Measurements from ENCODE around the gene CCNL2. TPM values are rescaled to one million over a fixed set of nuclear protein-coding genes. Genes with fewer than 3 reads are reported as not detected.

Gene CCNL2
- total and polyA plus RNA-seq, 2 of the 13 experiments (the other 11 are each of a cell fraction or from before 2014, with no cell fraction given) = 105 to 340 TPM

GRCh38 chr1:1434824-1435105, 35.6 kb upstream of the CCNL2 start:
- POLR2A ChIA-PET = interaction anchor here (0.9 to 11.0 kb wide), 8 partner anchors 11 to 334 kb away, joined by 3 to 355 read pairs (median 16); partner anchors contain the start of genes ANKRD65, AURKAIP1, CCNL2 and MRPL20
- peak overlapping the region; percentile 85 for H3K9ac ChIP-seq (ENCODE audit: insufficient read depth, low read depth, low read length)
- H3K4me1 ChIP-seq (ENCODE audit: insufficient read depth, low read length) = peaks cover 57% of the 10 kb centered on the region

More at GRCh38 chr1:1434824-1435105, 35.6 kb upstream of the CCNL2 start:
- intact Hi-C loops (cut with micrococcal nuclease; ENCODE audit: unreplicated experiment) (no loop called here), in situ Hi-C loops (cut with HindIII; ENCODE audit: extremely low pct_ligation_motif_present, low pct_unique_long_range_greater_than_20kb) (loop anchor here (5.0 kb wide), 1 partner anchor 32 kb away; no protein-coding TSS in a partner anchor)
- no peak for FAIRE-seq
- no peaks in the 10 kb centered on the region for H3K27me3 ChIP-seq (ENCODE audit: control insufficient read depth in 1 of 2, insufficient read depth in 2 of 2, low read length in 2 of 2)
- CTCF ChIA-PET (ENCODE audit: low intra/inter-chr PET ratio, low total read pairs) = no interaction called here
- DNase-seq (ENCODE audit: low spot score) = no peak
- WGBS (ENCODE audit: low lambda C conversion rate) = 0% methylated on average over 2 of the region's 4 CpGs
- H3K27ac ChIP-seq (ENCODE audit: extremely low read length, insufficient read depth, low read length) = peak overlapping the region; percentile 94
- H3K9me3 ChIP-seq (ENCODE audit: low read length) = no peaks in the 10 kb centered on the region
- H3K36me3 ChIP-seq (replicated peaks in 1 of 2; ENCODE audit: control insufficient read depth in 1 of 2, insufficient read depth in 2 of 2, low read length in 2 of 2) = no peaks in the 10 kb centered on the region; a peak in 1 of 5 replicates
- peaks cover 31% of the 10 kb centered on the region for H3K79me2 ChIP-seq (ENCODE audit: insufficient read depth, low read length)
- peak overlapping the region; percentile 72 to 88 (median 84) for H3K4me3 ChIP-seq (replicated peaks in 1 of 3; ENCODE audit: insufficient read depth in 1 of 3, low read depth in 2 of 3, low read length in 3 of 3)
- BruUV-seq (replicated peaks) = no TSS peak
- no peak for ATAC-seq
- no peak overlapping the region for H2AFZ ChIP-seq (ENCODE audit: low read length)
- TF ChIP-seq MTF2 (CRISPR knock-in tag; IDR thresholded peaks at IDR 0.05; ENCODE audit: borderline replicate concordance) (peak; percentile 73; the same call in 1 of the 2 replicates), ZNF878 (CRISPR knock-in tag; IDR thresholded peaks at IDR 0.05) (no peak), JARID2 (CRISPR knock-in tag; IDR thresholded peaks at IDR 0.05; ENCODE audit: insufficient replicate concordance) (peak; percentile 41), HIC2 (CRISPR knock-in tag; IDR thresholded peaks at IDR 0.05; ENCODE audit: low read depth) (no peak), SOX13 (IDR thresholded peaks at IDR 0.05) (no peak), SOX13 (CRISPR knock-in tag; conservative IDR thresholded peaks at IDR 0.05 in 1 of 2, IDR thresholded peaks at IDR 0.05 in 1 of 2) (no peak), FOXC1 (CRISPR knock-in tag; IDR thresholded peaks at IDR 0.05; ENCODE audit: borderline replicate concordance) (0 out of 2 replicates have a peak, but pooled peaks have one; percentile 16), DR1 (CRISPR knock-in tag; IDR thresholded peaks at IDR 0.05) (0 out of 2 replicates have a peak, but pooled peaks have one; percentile 6), NCOA1 (CRISPR knock-in tag; IDR thresholded peaks at IDR 0.05) (0 out of 2 replicates have a peak, but pooled peaks have one; percentile 66), ZNF761 (CRISPR knock-in tag; conservative IDR thresholded peaks at IDR 0.05) (0 out of 2 replicates have a peak, but pooled peaks have one; percentile 34), ZNF709 (CRISPR knock-in tag; IDR thresholded peaks at IDR 0.05) (no peak), ZNF337 (CRISPR knock-in tag; IDR thresholded peaks at IDR 0.05; ENCODE audit: borderline replicate concordance, low read depth) (0 out of 2 replicates have a peak, but pooled peaks have one; percentile 15)
- TF ChIP-seq, protein P1, sequence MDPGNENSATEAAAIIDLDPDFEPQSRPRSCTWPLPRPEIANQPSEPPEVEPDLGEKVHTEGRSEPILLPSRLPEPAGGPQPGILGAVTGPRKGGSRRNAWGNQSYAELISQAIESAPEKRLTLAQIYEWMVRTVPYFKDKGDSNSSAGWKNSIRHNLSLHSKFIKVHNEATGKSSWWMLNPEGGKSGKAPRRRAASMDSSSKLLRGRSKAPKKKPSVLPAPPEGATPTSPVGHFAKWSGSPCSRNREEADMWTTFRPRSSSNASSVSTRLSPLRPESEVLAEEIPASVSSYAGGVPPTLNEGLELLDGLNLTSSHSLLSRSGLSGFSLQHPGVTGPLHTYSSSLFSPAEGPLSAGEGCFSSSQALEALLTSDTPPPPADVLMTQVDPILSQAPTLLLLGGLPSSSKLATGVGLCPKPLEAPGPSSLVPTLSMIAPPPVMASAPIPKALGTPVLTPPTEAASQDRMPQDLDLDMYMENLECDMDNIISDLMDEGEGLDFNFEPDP (CRISPR knock-in tag; conservative IDR thresholded peaks at IDR 0.05) = peak; percentile 90; the same call in 1 of the 2 replicates
- TF ChIP-seq, protein P2, sequence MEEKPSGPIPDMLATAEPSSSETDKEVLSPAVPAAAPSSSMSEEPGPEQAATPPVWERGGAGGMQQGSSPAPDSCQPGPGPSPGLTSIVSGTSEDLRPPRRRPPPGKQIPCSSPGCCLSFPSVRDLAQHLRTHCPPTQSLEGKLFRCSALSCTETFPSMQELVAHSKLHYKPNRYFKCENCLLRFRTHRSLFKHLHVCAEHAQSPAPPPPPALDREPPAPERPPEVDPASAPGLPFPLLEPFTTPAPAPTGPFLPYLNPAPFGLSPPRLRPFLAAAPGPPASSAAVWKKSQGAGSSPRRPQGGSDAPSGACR (CRISPR knock-in tag; IDR thresholded peaks at IDR 0.05) = peak; percentile 51; the same call in 1 of the 2 replicates
- H3K4me2 ChIP-seq (ENCODE audit: low read depth, low read length) = peak overlapping the region; percentile 89
- H4K20me1 ChIP-seq (ENCODE audit: insufficient read depth, low read length) = no peaks in the 10 kb centered on the region
